ENCODE data around the gene PPP4R2. TPM values are rescaled to one million over a fixed set of nuclear protein-coding genes. Genes with fewer than 3 reads are reported as not detected.
"Not testable (repeated sequence)": the region's sequence is repeated elsewhere in the genome, so short reads cannot be mapped to it uniquely, and the experiment has no call there.

The PPP4R2 gene
- total and polyA plus RNA-seq, 2 donors (not counting 1 experiment from before 2014, with no cell fraction given), result 9.8 to 57.5 TPM

DNA sequence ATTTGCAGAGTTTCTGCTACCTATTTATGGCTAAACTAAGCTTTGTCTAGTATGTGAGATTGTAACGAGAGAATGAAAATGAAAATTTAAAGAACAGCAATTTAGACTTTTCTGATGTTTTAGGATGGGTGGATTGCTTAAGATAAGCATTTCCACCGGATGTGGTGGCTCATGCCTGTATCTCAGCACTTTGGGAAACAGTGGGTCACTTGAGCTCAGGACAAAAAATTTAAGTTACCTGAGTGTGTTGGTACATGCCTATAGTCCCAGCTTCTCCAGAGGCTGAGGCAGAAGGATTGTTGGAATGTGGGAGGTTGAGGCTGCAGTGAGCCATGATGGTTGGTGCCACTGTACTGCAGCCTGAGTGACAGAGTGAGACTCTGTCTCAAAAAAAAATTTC lies 3.3 kb downstream of the PPP4R2 start:
- H2AFZ ChIP-seq (ENCODE audit: insufficient read depth, low read depth, low read length, poor library complexity, severe bottlenecking), result no peak overlapping the region
- Mint-ChIP-seq H3K9me3 (ENCODE audit: insufficient read depth) (no peaks in the 10 kb centered on the region), H3K4me1 (peaks cover 46% of the 10 kb centered on the region), H3K27me3 (no peaks in the 10 kb centered on the region), H3K4me3 (peak overlapping the region; percentile 39), H3K27ac (no peak overlapping the region)
- peaks cover 30 to 33% of the 10 kb centered on the region in 2 donors for H3K4me1 ChIP-seq (ENCODE audit: control insufficient read depth in 2 of 2, insufficient read depth in 2 of 2, low read length in 2 of 2)
- intact Hi-C loops (cut with micrococcal nuclease), result loop anchor here (5.0 to 10.0 kb wide), 2 partner anchors 63 to 1275 kb away; partner anchors contain the start of gene EIF4E3
- no peaks in the 10 kb centered on the region for H3K27me3 ChIP-seq (replicated peaks in 1 of 4; ENCODE audit: control extremely low read depth in 1 of 4, control insufficient read depth in 3 of 4, insufficient read depth in 4 of 4, low read length in 3 of 4)
- POLR2A ChIA-PET, result no interaction called here
- H4K20me1 ChIP-seq (ENCODE audit: control insufficient read depth, insufficient read depth, low read length, poor library complexity, severe bottlenecking), result peaks cover 58% of the 10 kb centered on the region
- no peak overlapping the region for H3K4me3 ChIP-seq (ENCODE audit: control extremely low read depth in 1 of 5, extremely low read depth in 1 of 5, insufficient read depth in 1 of 5, low read depth in 2 of 5, low read length in 4 of 5)
- ATAC-seq (ENCODE audit: low read depth) (no peak), DNase-seq (no peak)
- peaks cover 84% of the 10 kb centered on the region for H3K79me2 ChIP-seq (ENCODE audit: control insufficient read depth, insufficient read depth, low read length)
- peak overlapping the region; percentile 7 for H3K9ac ChIP-seq (ENCODE audit: low read length)
- TF ChIP-seq, protein P1, sequence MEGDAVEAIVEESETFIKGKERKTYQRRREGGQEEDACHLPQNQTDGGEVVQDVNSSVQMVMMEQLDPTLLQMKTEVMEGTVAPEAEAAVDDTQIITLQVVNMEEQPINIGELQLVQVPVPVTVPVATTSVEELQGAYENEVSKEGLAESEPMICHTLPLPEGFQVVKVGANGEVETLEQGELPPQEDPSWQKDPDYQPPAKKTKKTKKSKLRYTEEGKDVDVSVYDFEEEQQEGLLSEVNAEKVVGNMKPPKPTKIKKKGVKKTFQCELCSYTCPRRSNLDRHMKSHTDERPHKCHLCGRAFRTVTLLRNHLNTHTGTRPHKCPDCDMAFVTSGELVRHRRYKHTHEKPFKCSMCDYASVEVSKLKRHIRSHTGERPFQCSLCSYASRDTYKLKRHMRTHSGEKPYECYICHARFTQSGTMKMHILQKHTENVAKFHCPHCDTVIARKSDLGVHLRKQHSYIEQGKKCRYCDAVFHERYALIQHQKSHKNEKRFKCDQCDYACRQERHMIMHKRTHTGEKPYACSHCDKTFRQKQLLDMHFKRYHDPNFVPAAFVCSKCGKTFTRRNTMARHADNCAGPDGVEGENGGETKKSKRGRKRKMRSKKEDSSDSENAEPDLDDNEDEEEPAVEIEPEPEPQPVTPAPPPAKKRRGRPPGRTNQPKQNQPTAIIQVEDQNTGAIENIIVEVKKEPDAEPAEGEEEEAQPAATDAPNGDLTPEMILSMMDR (IDR thresholded peaks at IDR 0.05), result no peak
- no peak for TF ChIP-seq EZH2 (IDR thresholded peaks at IDR 0.05; ENCODE audit: borderline replicate concordance, insufficient read depth, low read depth, low read length, poor library complexity, severe bottlenecking)
- peaks cover 0 to 36% of the 10 kb centered on the region in 2 experiments for H3K36me3 ChIP-seq (replicated peaks in 1 of 2; ENCODE audit: control extremely low read depth in 1 of 2, control insufficient read depth in 1 of 2, extremely low read depth in 1 of 2, insufficient read depth in 2 of 2, low read length in 1 of 2)
- no peak overlapping the region for H3K27ac ChIP-seq (ENCODE audit: low read length in 2 of 2)
- WGBS (ENCODE audit: insufficient coverage), result 54% methylated on average over 2 of the region's 2 CpGs
- CTCF ChIA-PET, result interaction anchor here (0.6 to 3.3 kb wide), 2 partner anchors 56 to 59 kb away, joined by 3 to 9 read pairs; no protein-coding TSS in a partner anchor
- peak overlapping the region; percentile 98 for H3K4me2 ChIP-seq (replicated peaks; ENCODE audit: low read depth, low read length, poor library complexity, severe bottlenecking)
- no peaks in the 10 kb centered on the region for H3K9me3 ChIP-seq (ENCODE audit: control extremely low read depth in 1 of 3, control insufficient read depth in 2 of 3, insufficient read depth in 1 of 3, low read length in 2 of 3)

DNA sequence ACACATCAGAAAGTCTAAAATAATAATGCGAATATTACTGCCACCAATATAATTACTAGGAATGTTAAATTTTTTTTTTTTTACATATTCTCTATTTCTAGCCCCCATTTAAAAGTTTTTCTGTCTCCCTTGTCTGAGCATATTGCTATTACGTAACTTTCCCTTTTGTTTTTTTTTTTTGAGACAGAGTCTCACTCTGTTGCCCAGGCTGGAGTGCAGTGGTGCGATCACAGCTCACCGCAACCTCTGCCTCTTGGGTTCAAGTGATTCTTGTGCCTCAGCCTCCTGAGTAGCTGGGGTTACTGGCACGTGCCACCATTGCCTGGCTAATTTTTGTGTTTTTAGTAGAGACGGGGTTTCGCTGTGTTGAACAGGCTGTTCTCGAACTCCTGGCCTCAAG lies 6.4 kb downstream of the PPP4R2 start:
- ATAC-seq (ENCODE audit: low read depth); H3K27ac Mint-ChIP-seq; H3K9me3 Mint-ChIP-seq (ENCODE audit: insufficient read depth); H3K27me3 Mint-ChIP-seq; H3K9ac ChIP-seq (ENCODE audit: low read length); CTCF ChIA-PET; H3K4me3 ChIP-seq (ENCODE audit: control extremely low read depth in 1 of 5, extremely low read depth in 1 of 5, insufficient read depth in 1 of 5, low read depth in 2 of 5, low read length in 4 of 5); H3K27me3 ChIP-seq (replicated peaks in 1 of 4; ENCODE audit: control extremely low read depth in 1 of 4, control insufficient read depth in 3 of 4, insufficient read depth in 4 of 4, low read length in 3 of 4); POLR2A ChIA-PET; H2AFZ ChIP-seq (ENCODE audit: insufficient read depth, low read depth, low read length, poor library complexity, severe bottlenecking); H3K27ac ChIP-seq (ENCODE audit: low read length in 2 of 2); H3K9me3 ChIP-seq (ENCODE audit: control extremely low read depth in 1 of 3, control insufficient read depth in 2 of 3, insufficient read depth in 1 of 3, low read length in 2 of 3); intact Hi-C loops (cut with micrococcal nuclease); H3K4me3 Mint-ChIP-seq; H3K4me2 ChIP-seq (replicated peaks; ENCODE audit: low read depth, low read length, poor library complexity, severe bottlenecking); DNase-seq: not testable (repeated sequence)
- H4K20me1 ChIP-seq (ENCODE audit: control insufficient read depth, insufficient read depth, low read length, poor library complexity, severe bottlenecking), result peaks cover 72% of the 10 kb centered on the region
- H3K79me2 ChIP-seq (ENCODE audit: control insufficient read depth, insufficient read depth, low read length), result peaks cover 99% of the 10 kb centered on the region
- 100% methylated on average over 2 of the region's 8 CpGs for WGBS (ENCODE audit: insufficient coverage)
- H3K4me1 ChIP-seq (ENCODE audit: control insufficient read depth in 2 of 2, insufficient read depth in 2 of 2, low read length in 2 of 2), result peaks cover 17 to 23% of the 10 kb centered on the region in 2 donors
- peaks cover 48% of the 10 kb centered on the region for H3K4me1 Mint-ChIP-seq
- peaks cover 5 to 58% of the 10 kb centered on the region in 2 experiments for H3K36me3 ChIP-seq (replicated peaks in 1 of 2; ENCODE audit: control extremely low read depth in 1 of 2, control insufficient read depth in 1 of 2, extremely low read depth in 1 of 2, insufficient read depth in 2 of 2, low read length in 1 of 2)
